GM10248 (cell line): ENCODE measurements around the gene RBM26.
A peak's percentile ranks its signal among the peaks of the same experiment; 100 is the strongest.

ENCODE experiments used
- CTCF ChIA-PET: fragments of 300-600 bp; sonication (Branson Sonifier 250); formaldehyde crosslinking; extraction: SDS; loops from one replicate; lab custom pipeline; 2021; ENCODE audit warnings: antibody characterized with exemption; lab: Yijun Ruan, JAX
- POLR2A ChIA-PET: fragments of 350-650 bp; sonication (Branson Sonifier 250); formaldehyde crosslinking; extraction: SDS; loops from one replicate; lab custom pipeline; 2020; ENCODE audit warnings: antibody characterized with exemption; lab: Yijun Ruan, JAX
- DNase-seq: peaks from one replicate; pipeline ENCODE4 v3.0.0; 2012; ENCODE audit errors: extremely low spot score
- TF ChIP-seq, protein P1 (sequence below): IDR thresholded peaks from 2 replicates; pipeline ENCODE4 v1.5.1; 2012; ENCODE audit warnings: mild to moderate bottlenecking, low read depth; ENCODE audit errors: extremely low read depth, missing control alignments, control extremely low read depth

Gene RBM26

DNA sequence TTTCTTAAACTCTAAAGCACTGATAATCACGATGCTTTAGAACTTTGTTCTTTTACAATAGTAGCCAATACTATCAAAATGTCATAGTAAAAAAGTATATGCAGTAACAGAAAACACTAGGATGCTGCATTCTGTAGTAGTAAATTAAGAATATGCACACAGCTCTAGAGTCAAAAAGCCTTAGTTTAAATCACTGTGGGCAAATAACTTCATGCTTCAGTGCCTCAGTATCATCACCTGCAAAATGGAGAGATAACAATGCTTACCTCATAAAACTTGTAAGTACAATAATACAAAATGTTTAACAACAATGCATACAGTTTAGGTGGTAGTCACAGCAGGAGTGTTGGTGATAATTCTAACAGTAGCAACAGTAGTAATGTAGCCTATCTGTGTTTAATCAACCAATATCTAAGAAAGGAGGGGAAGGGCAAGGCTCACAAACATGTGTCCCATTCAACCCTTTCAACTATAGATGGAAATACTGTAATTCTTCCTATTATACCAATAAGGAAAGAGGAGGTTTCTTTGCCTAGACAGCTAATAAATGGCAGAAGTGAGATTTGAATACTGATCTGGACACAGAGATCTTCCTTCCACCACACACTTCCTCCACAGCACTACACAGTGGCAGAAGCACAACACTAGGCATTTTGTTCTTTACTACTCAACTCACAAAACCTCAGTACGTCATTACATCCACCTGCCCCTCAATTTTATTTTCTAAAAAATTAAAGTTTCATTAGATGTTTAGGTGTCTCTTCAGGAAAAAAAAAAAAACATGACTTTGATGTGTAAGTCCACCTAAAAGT is 4.6 kb downstream of the RBM26 start:
- ChIA-PET CTCF (interaction anchor here (0.8 to 6.7 kb wide), 4 partner anchors 8 to 110 kb away, joined by 3 to 53 read pairs (median 4); no protein-coding TSS in a partner anchor), POLR2A (interaction anchor here (0.5 kb wide), 1 partner anchor 1686 kb away, joined by 3 read pairs; no protein-coding TSS in a partner anchor)
- TF ChIP-seq, protein P1, sequence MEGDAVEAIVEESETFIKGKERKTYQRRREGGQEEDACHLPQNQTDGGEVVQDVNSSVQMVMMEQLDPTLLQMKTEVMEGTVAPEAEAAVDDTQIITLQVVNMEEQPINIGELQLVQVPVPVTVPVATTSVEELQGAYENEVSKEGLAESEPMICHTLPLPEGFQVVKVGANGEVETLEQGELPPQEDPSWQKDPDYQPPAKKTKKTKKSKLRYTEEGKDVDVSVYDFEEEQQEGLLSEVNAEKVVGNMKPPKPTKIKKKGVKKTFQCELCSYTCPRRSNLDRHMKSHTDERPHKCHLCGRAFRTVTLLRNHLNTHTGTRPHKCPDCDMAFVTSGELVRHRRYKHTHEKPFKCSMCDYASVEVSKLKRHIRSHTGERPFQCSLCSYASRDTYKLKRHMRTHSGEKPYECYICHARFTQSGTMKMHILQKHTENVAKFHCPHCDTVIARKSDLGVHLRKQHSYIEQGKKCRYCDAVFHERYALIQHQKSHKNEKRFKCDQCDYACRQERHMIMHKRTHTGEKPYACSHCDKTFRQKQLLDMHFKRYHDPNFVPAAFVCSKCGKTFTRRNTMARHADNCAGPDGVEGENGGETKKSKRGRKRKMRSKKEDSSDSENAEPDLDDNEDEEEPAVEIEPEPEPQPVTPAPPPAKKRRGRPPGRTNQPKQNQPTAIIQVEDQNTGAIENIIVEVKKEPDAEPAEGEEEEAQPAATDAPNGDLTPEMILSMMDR = no peak
- no peak for DNase-seq

DNA sequence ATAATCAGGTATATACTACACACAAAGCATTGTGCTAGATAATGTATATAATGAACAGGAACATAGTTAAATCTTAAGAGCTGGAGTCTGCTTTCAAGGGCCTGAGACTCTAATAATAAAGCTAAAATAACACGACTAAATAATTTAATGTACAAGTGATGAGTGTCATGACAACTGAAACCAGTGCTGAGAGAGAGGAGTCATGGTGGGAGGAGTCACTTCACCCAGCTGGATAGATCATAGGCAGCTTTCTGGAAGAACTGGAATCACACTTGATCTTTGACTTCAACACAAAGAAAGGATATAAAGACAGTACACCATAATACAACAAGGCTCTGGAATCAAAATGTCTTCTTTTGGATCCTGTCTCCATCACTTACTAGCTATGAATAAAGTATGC is 7.1 kb downstream of the RBM26 start:
- POLR2A ChIA-PET = interaction anchor here (1.2 kb wide), 1 partner anchor 11 kb away, joined by 3 read pairs; no protein-coding TSS in a partner anchor
- no peak for DNase-seq
- CTCF ChIA-PET = interaction anchor here (1.1 to 2.8 kb wide), 11 partner anchors 7 to 117 kb away, joined by 3 to 7 read pairs (median 4); no protein-coding TSS in a partner anchor
- TF ChIP-seq, protein P1 = no peak

DNA sequence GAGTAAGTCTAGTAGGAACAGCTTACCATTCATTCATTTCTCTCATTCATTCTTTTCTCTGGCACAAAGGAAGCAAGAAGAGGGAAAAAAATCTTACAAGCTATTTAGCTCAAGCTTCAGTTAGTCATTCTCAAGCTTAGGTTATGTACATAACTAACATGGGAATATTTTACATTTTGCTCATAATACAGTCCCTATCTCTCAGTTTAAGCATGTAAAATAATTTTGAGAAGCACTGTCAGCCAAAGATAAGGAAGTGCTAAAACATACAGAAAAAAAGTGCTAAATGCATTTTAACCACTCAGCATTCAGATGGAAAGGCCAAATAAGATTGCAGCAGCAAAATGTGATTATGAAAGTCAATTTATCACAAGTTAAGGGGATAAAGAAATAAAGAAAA is 7.9 kb downstream of the RBM26 start:
- ChIA-PET POLR2A (interaction anchor here (1.2 kb wide), 1 partner anchor 12 kb away, joined by 3 read pairs; no protein-coding TSS in a partner anchor), CTCF (interaction anchor here (0.8 to 2.8 kb wide), 8 partner anchors 11 to 27 kb away, joined by 3 to 7 read pairs (median 4); no protein-coding TSS in a partner anchor)
- TF ChIP-seq, protein P1 = no peak

DNA sequence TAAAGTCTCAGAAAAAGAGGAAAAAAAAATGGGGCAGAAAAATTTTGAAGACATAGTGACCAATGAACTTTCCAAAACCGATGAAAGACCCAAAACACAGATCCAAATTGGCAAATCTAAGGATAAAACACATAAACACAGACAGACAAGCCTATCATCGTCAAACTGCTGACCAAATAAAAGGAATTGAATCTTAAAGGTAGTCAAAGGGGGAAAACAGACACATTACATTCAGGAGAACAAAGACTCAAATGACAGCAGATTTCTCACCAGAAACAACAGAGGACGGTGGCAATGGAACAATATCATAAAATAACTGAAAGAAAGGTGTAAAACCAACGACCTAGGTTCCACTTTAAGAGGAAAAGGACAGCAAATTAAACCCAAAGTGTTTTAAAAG is 10.2 kb downstream of the RBM26 start:
- ChIA-PET CTCF (interaction anchor here (1.1 to 5.9 kb wide), 2 partner anchors 8 to 27 kb away, joined by 3 to 53 read pairs; partner anchors contain the start of gene RBM26), POLR2A (no interaction called here)
- TF ChIP-seq, protein P1 = no peak
- DNase-seq = no peak

More for the DNA sequence above, 7.9 kb downstream of the RBM26 start:
- DNase-seq = no peak

DNA sequence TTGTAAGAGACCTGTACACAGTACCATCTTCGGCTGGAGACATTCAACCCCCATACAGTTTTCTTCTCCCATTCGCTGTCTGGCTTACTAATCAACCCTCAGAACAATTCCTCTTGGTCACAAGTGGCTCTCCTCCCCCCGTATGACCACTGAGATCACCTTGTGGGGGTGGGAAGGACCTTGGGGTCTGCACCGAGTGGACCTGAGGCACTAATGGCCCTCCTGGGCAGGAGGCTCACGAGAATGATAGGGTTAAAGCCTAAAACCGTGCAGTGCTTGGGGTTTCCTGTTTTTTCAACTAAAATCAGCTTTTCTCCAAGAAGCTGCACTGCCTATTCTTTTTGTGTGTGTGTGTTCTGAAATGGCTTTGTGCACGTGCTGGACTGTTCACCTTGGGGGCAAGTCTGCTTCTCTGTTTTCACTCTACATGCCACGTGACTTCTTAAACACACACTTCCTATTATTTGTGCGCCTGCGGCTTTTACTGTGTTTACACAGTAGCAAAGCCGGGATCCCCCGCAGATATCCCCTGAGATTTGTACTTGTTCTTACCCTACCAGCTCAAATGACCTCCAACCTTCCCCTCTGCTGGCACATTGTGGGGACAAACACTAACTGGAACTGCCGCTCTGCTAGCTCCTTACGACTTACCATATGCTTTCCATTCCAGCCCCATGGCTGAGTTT is 12.3 kb downstream of the RBM26 start:
- ChIA-PET POLR2A (interaction anchor here (1.0 kb wide), 1 partner anchor 12 kb away, joined by 4 read pairs; the partner anchor contains the start of gene RBM26), CTCF (interaction anchor here (1.0 to 5.9 kb wide), 10 partner anchors 9 to 147 kb away, joined by 3 to 53 read pairs (median 3); partner anchors contain the start of gene RBM26)
- DNase-seq = peak; percentile 20
- TF ChIP-seq, protein P1 = no peak
